GM12878 (cell line): ENCODE results near the gene RASSF6. TPM values are rescaled to one million over a fixed set of nuclear protein-coding genes. Genes with fewer than 3 reads are reported as not detected.

Experiments
- ATAC-seq: fragments of 200-7000 bp; cut with Tn5 transposase; 3 replicates; pipeline ENCODE4 v1.9.1; 2020; ENCODE audit warnings: mild to moderate bottlenecking, moderate library complexity
- BruUV-seq: library from RNA; stranded (reverse); fragments of 400-500 nt; replicated peaks from 2 replicates; lab custom pipeline; 2021; lab: Mats Ljungman, UMichigan
- CTCF ChIA-PET: fragments of 300-600 bp; sonication (Branson Sonifier 250); formaldehyde crosslinking; extraction: SDS; loops from one replicate; lab custom pipeline; 2021; ENCODE audit warnings: inconsistent platforms; lab: Yijun Ruan, JAX
- POLR2A ChIA-PET: fragments of 350-600 bp; formaldehyde crosslinking; extraction: SDS; loops from one replicate; lab custom pipeline; 2021; ENCODE audit warnings: inconsistent platforms; lab: Charles Lee
- RAD21 ChIA-PET: fragments of 300-600 bp; sonication (Branson Sonifier 250); formaldehyde crosslinking; loops from one replicate; lab custom pipeline; 2023; ENCODE audit warnings: antibody characterized with exemption; ENCODE audit not compliant: unreplicated experiment; lab: Charles Lee
- SMC1A ChIA-PET: fragments of 300-600 bp; sonication (Branson Sonifier 250); formaldehyde crosslinking; loops from one replicate; lab custom pipeline; 2023; ENCODE audit not compliant: unreplicated experiment, uncharacterized antibody; lab: Charles Lee
- DNase-seq: peaks from one replicate; pipeline ENCODE4 v3.0.0-alpha.2; 2011; ENCODE audit warnings: low read depth, low spot score
- FAIRE-seq: peaks from 3 replicates; lab custom pipeline; 2011; peaks lifted over from hg19 to GRCh38; lab: Jason Lieb, UNC
- H2AFZ ChIP-seq: 2 replicates; pipeline ENCODE4 v1.6.0; 2011; ENCODE audit warnings: low read depth, low read length, control low read depth; ENCODE audit not compliant: control insufficient read depth
- H3K27ac ChIP-seq: 2 replicates; pipeline ENCODE4 v1.5.1; 2011; ENCODE audit warnings: control low read depth; ENCODE audit not compliant: control insufficient read depth, insufficient read depth
- H3K27me3 ChIP-seq, 2 experiments: replicated peaks in 1 of 2; 2 replicates each; pipeline versions ENCODE4 v1.6.0 to v1.6.1; 2011; ENCODE audit warnings: low read length in 1 of 2; ENCODE audit not compliant: control insufficient read depth in 2 of 2, insufficient read depth in 2 of 2
- H3K36me3 ChIP-seq, 2 experiments: 2 replicates each; pipeline ENCODE4 v1.5.1; 2011; ENCODE audit warnings: low read length in 1 of 2; ENCODE audit not compliant: control insufficient read depth in 2 of 2, insufficient read depth in 2 of 2
- H3K4me1 ChIP-seq: 2 replicates; pipeline ENCODE4 v1.6.1; 2011; ENCODE audit warnings: mild to moderate bottlenecking, low read length, moderate library complexity, mixed read lengths; ENCODE audit not compliant: control insufficient read depth, insufficient read depth
- H3K4me2 ChIP-seq: 2 replicates; pipeline ENCODE4 v1.6.0; 2011; ENCODE audit warnings: control low read depth; ENCODE audit not compliant: control insufficient read depth, insufficient read depth
- H3K4me3 ChIP-seq: fragments of 200-600 bp; sonication (generic); 2 replicates; pipeline ENCODE4 v1.5.1; 2016
- H3K79me2 ChIP-seq: 2 replicates; pipeline ENCODE4 v1.6.0; 2011; ENCODE audit warnings: low read length; ENCODE audit not compliant: control insufficient read depth, insufficient read depth
- H3K9ac ChIP-seq: 2 replicates; pipeline ENCODE4 v1.8.0; 2011; ENCODE audit warnings: low read length, control low read depth, mixed read lengths; ENCODE audit not compliant: control insufficient read depth, insufficient read depth
- H3K9me3 ChIP-seq: replicated peaks from 3 replicates; pipeline ENCODE4 v1.5.1; 2011; ENCODE audit warnings: mild to moderate bottlenecking, low read length; ENCODE audit not compliant: control insufficient read depth, insufficient read depth
- H4K20me1 ChIP-seq: 2 replicates; pipeline ENCODE4 v1.6.0; 2011; ENCODE audit not compliant: control insufficient read depth, insufficient read depth
- BHLHE40 ChIP-seq, 2 experiments: fragments of 450-650 bp in 1 of 2; IDR thresholded peaks; 2 replicates each; pipeline ENCODE4 v1.6.1; 2011 to 2017; ENCODE audit warnings: low read depth in 2 of 2, borderline replicate concordance in 1 of 2, improper control_type of control experiment in 1 of 2, low read length in 1 of 2, mild to moderate bottlenecking in 1 of 2
- DPF2 ChIP-seq: fragments of 450-650 bp; IDR thresholded peaks from 2 replicates; pipeline ENCODE4 v1.6.1; 2017; ENCODE audit warnings: mild to moderate bottlenecking
- ESRRA ChIP-seq: IDR thresholded peaks from 2 replicates; pipeline ENCODE4 v1.6.1; 2012; ENCODE audit warnings: mild to moderate bottlenecking, low read length, improper control_type of control experiment
- EZH2 ChIP-seq: IDR thresholded peaks from 2 replicates; pipeline ENCODE4 v1.6.1; 2012; ENCODE audit warnings: low read depth, mild to moderate bottlenecking, control low read depth, inconsistent platforms, low read length, borderline replicate concordance; ENCODE audit not compliant: control insufficient read depth
- FOXK2 ChIP-seq: fragments of 450-650 bp; IDR thresholded peaks from 2 replicates; pipeline ENCODE4 v1.6.1; 2017; ENCODE audit warnings: mild to moderate bottlenecking, moderate library complexity
- NR2C1 ChIP-seq: fragments of 450-650 bp; IDR thresholded peaks from 2 replicates; pipeline ENCODE4 v1.6.1; 2017; ENCODE audit warnings: antibody characterized with exemption, mild to moderate bottlenecking, moderate library complexity
- PAX5 ChIP-seq: IDR thresholded peaks from 2 replicates; pipeline ENCODE4 v1.6.1; 2011; ENCODE audit warnings: low read depth, low read length, borderline replicate concordance
- RAD21 ChIP-seq: IDR thresholded peaks from 2 replicates; pipeline ENCODE4 v1.6.1; 2011; ENCODE audit warnings: mild to moderate bottlenecking, low read depth, low read length, moderate library complexity; ENCODE audit not compliant: insufficient read depth
- RB1 ChIP-seq: fragments of 450-650 bp; formaldehyde crosslinking; IDR thresholded peaks from 2 replicates; pipeline ENCODE4 v1.6.1; 2017; ENCODE audit warnings: mild to moderate bottlenecking, borderline replicate concordance
- SMC3 ChIP-seq: IDR thresholded peaks from 2 replicates; pipeline ENCODE4 v1.6.1; 2011; ENCODE audit warnings: low read length, improper control_type of control experiment, borderline replicate concordance
- SRF ChIP-seq, 2 experiments: IDR thresholded peaks; 2 replicates each; pipeline ENCODE4 v1.6.1; 2011; ENCODE audit warnings: low read depth in 2 of 2, low read length in 2 of 2, mild to moderate bottlenecking in 1 of 2, moderate library complexity in 1 of 2
- YY1 ChIP-seq: IDR thresholded peaks from 2 replicates; pipeline ENCODE4 v1.6.1; 2011; ENCODE audit warnings: low read depth, mild to moderate bottlenecking, low read length
- ZBED1 ChIP-seq: IDR thresholded peaks from 2 replicates; pipeline ENCODE4 v1.6.1; 2016; ENCODE audit warnings: borderline replicate concordance
- ZNF217 ChIP-seq: fragments of 450-650 bp; IDR thresholded peaks from 2 replicates; pipeline ENCODE4 v1.6.1; 2017; ENCODE audit warnings: antibody characterized with exemption, mild to moderate bottlenecking
- ZNF592 ChIP-seq: fragments of 450-650 bp; IDR thresholded peaks from 2 replicates; pipeline ENCODE4 v1.6.1; 2017; ENCODE audit warnings: mild to moderate bottlenecking, moderate library complexity
- ZZZ3 ChIP-seq: IDR thresholded peaks from 2 replicates; pipeline ENCODE4 v1.6.1; 2011; ENCODE audit warnings: low read depth; ENCODE audit not compliant: control insufficient read depth, insufficient read length
- in situ Hi-C: fragments of 300-500 bp; cut with MboI; formaldehyde crosslinking; loops from 9 replicates; pipeline ENCODE4 v1.14.3; 2018; ENCODE audit warnings: mixed read lengths
- intact Hi-C: fragments of 100-400 bp; cut with micrococcal nuclease; formaldehyde crosslinking; loops from one replicate; pipeline ENCODE4 v1.14.2; 2022; ENCODE audit not compliant: unreplicated experiment
- polyA plus RNA-seq, 11 experiments: library from polyadenylated mRNA; depleted of rRNA in 4 of 11; unstranded in 6 of 11; stranded (reverse) in 5 of 11; fragments of >200 nt; fragmentation: Nextera tagmentation in 4 of 11; fragmentation: Illumina TruSeq in 1 of 11; extraction: Ambion mirVana in 4 of 11; extraction: Trizol in 1 of 11; gene quantifications; 1 replicate in 1 of 11; 2 replicates in 10 of 11; pipeline versions ENCODE4 v1.2.1 to v1.2.3, GENCODE V29; 2011 to 2016; ENCODE audit warnings: inconsistent platforms in 2 of 11, missing spikeins in 2 of 11, low read depth in 1 of 11
- total RNA-seq, 4 experiments: library from RNA; depleted of rRNA in 3 of 4; stranded (reverse); fragments of >200 nt in 3 of 4; fragmentation: Illumina TruSeq in 1 of 4; extraction: Trizol in 1 of 4; gene quantifications; 2 replicates each; pipeline versions ENCODE4 v1.2.1 to v1.2.3, GENCODE V29; 2013 to 2021

Gene RASSF6
- total and polyA plus RNA-seq, 10 of the 15 experiments (the other 5 are each of a cell fraction or from before 2014, with no cell fraction given): 0.28 to 2.9 (median 0.54) TPM

GRCh38 chr4:73600954-73601353 lies 19.3 kb downstream of the RASSF6 start:
- Histone ChIP-seq H4K20me1 (no peaks in the 10 kb centered on the region), H3K9ac (no peak overlapping the region), H3K27ac (no peak overlapping the region), H3K36me3 (no peaks in the 10 kb centered on the region), H3K4me1 (peaks cover 3% of the 10 kb centered on the region; the same call in 1 of the 2 replicates), H3K9me3 (peaks cover 3% of the 10 kb centered on the region; the same call in 2 of the 3 replicates), H2AFZ (no peak overlapping the region), H3K79me2 (no peaks in the 10 kb centered on the region), H3K4me3 (no peak overlapping the region), H3K4me2 (no peak overlapping the region), H3K27me3 (no peaks in the 10 kb centered on the region)
- no peak for FAIRE-seq
- RAD21 ChIA-PET: interaction anchor here (0.7 to 3.4 kb wide), 4 partner anchors 11 to 153 kb away, joined by 3 to 22 read pairs (median 6); partner anchors contain the start of gene RASSF6
- no peak for TF ChIP-seq RB1
- TF ChIP-seq PAX5: no peak
- no peak for TF ChIP-seq FOXK2
- no peak for TF ChIP-seq SRF (IDR thresholded peaks at IDR 0.05; ENCODE audit: low read depth in 2 of 2, low read length in 2 of 2)
- no peak for TF ChIP-seq ZBED1
- no peak for TF ChIP-seq EZH2
- no peak for TF ChIP-seq ZNF217
- no peak for TF ChIP-seq NR2C1
- TF ChIP-seq ZNF592: no peak
- TF ChIP-seq BHLHE40 (IDR thresholded peaks at IDR 0.05; ENCODE audit: borderline replicate concordance in 1 of 2, low read depth in 2 of 2, low read length in 1 of 2): no peak
- no peak for TF ChIP-seq ESRRA
- TF ChIP-seq ZZZ3: no peak
- TF ChIP-seq SMC3: no peak
- TF ChIP-seq RAD21: no peak
- no peak for TF ChIP-seq YY1
- TF ChIP-seq DPF2: no peak
- in situ Hi-C loops (loop anchor here (5.0 to 25.0 kb wide), 2 partner anchors 136 to 1489 kb away; no protein-coding TSS in a partner anchor), intact Hi-C loops (no loop called here)
- no TSS peak for BruUV-seq
- no peak for DNase-seq
- CTCF ChIA-PET: interaction anchor here (0.7 to 2.4 kb wide), 4 partner anchors 11 to 53 kb away, joined by 3 to 10 read pairs (median 6); no protein-coding TSS in a partner anchor
- POLR2A ChIA-PET: interaction anchor here (0.7 to 1.5 kb wide), 7 partner anchors 9 to 342 kb away, joined by 3 to 7 read pairs (median 4); partner anchors contain the start of gene ANKRD17
- no peak for ATAC-seq
- SMC1A ChIA-PET: interaction anchor here (0.7 to 2.4 kb wide), 11 partner anchors 9 to 52 kb away, joined by 3 to 11 read pairs (median 5); partner anchors contain the start of gene RASSF6
